GM23338 (cell line): ENCODE data around the gene SLC4A8. TPM values are rescaled to one million over a fixed set of nuclear protein-coding genes. Genes with fewer than 3 reads are reported as not detected.

Experiments
- ATAC-seq: fragments of 200-7000 bp; cut with Tn5 transposase; 3 replicates; pipeline ENCODE4 v1.9.1; 2020
- DNase-seq: peaks from one replicate; pipeline ENCODE4 v3.0.0-alpha.2; 2015; ENCODE audit warnings: low spot score
- H2AFZ ChIP-seq: fragments of 200-600 bp; sonication (generic); 2 replicates; pipeline ENCODE4 v1.8.0; 2016; ENCODE audit warnings: antibody characterized with exemption, mild to moderate bottlenecking, moderate library complexity
- H3F3A ChIP-seq: fragments of 200-600 bp; sonication (generic); replicated peaks from 2 replicates; pipeline ENCODE4 v1.8.0; 2017; ENCODE audit warnings: antibody characterized with exemption, mixed run types, low read depth
- H3K27ac ChIP-seq: fragments of 200-600 bp; sonication (generic); 2 replicates; pipeline ENCODE4 v1.6.1; 2016; ENCODE audit warnings: low read depth
- H3K27me3 ChIP-seq: fragments of 200-600 bp; sonication (generic); 2 replicates; pipeline ENCODE4 v1.8.0; 2016; ENCODE audit warnings: mild to moderate bottlenecking, mixed run types, moderate library complexity; ENCODE audit not compliant: insufficient read depth
- H3K36me3 ChIP-seq: fragments of 200-600 bp; sonication (generic); 2 replicates; pipeline ENCODE4 v1.8.0; 2016; ENCODE audit warnings: mild to moderate bottlenecking; ENCODE audit not compliant: insufficient read depth
- H3K4me1 ChIP-seq: fragments of 200-600 bp; sonication (generic); 2 replicates; pipeline ENCODE4 v1.8.0; 2016; ENCODE audit warnings: mild to moderate bottlenecking, moderate library complexity; ENCODE audit not compliant: insufficient read depth
- H3K4me2 ChIP-seq: fragments of 200-600 bp; sonication (generic); 2 replicates; pipeline ENCODE4 v1.7.1; 2017; ENCODE audit warnings: mixed run types
- H3K4me3 ChIP-seq: fragments of 200-600 bp; sonication (generic); 2 replicates; pipeline ENCODE4 v1.6.1; 2016; ENCODE audit warnings: mixed run types
- H3K79me2 ChIP-seq: fragments of 200-600 bp; sonication (generic); replicated peaks from 2 replicates; pipeline ENCODE4 v1.8.0; 2017; ENCODE audit warnings: mild to moderate bottlenecking; ENCODE audit not compliant: insufficient read depth
- H3K9me2 ChIP-seq: fragments of 200-600 bp; sonication (generic); 2 replicates; pipeline ENCODE4 v1.8.0; 2017; ENCODE audit not compliant: insufficient read depth
- H4K20me1 ChIP-seq: fragments of 200-600 bp; sonication (generic); replicated peaks from 2 replicates; pipeline ENCODE4 v1.8.0; 2017; ENCODE audit warnings: mild to moderate bottlenecking; ENCODE audit not compliant: insufficient read depth
- H3K27ac Mint-ChIP-seq: 2 replicates; pipeline ENCODE4 v1.8.0; 2020; ENCODE audit warnings: inconsistent platforms, mild to moderate bottlenecking, moderate library complexity, mixed read lengths
- H3K27me3 Mint-ChIP-seq: 3 replicates; pipeline ENCODE4 v1.8.0; 2022; ENCODE audit warnings: low read depth, mild to moderate bottlenecking, moderate library complexity, mixed read lengths, inconsistent platforms; ENCODE audit not compliant: insufficient read depth, poor library complexity
- H3K36me3 Mint-ChIP-seq: 3 replicates; pipeline ENCODE4 v1.8.0; 2021; ENCODE audit warnings: low read depth, mild to moderate bottlenecking, inconsistent platforms, moderate library complexity, mixed read lengths
- H3K4me1 Mint-ChIP-seq: 3 replicates; pipeline ENCODE4 v1.8.0; 2020; ENCODE audit warnings: mild to moderate bottlenecking, inconsistent platforms, mixed read lengths
- H3K4me3 Mint-ChIP-seq: 3 replicates; pipeline ENCODE4 v1.8.0; 2021; ENCODE audit warnings: moderate library complexity, mild to moderate bottlenecking, inconsistent platforms, mixed read lengths
- H3K9me3 Mint-ChIP-seq: 3 replicates; pipeline ENCODE4 v1.8.0; 2020; ENCODE audit warnings: moderate library complexity, mild to moderate bottlenecking, inconsistent platforms, mixed read lengths
- JUNB ChIP-seq: IDR thresholded peaks from one replicate; pipeline ENCODE4 v1.6.1; 2016; ENCODE audit warnings: antibody characterized with exemption; ENCODE audit not compliant: unreplicated experiment
- ZNF114 ChIP-seq: fragments of 250-450 bp; sonication (Bioruptor Pico); IDR thresholded peaks from 2 replicates; pipeline ENCODE4 v1.5.0; 2020; ENCODE audit warnings: mild to moderate bottlenecking, moderate library complexity
- polyA plus RNA-seq: library from polyadenylated mRNA; unstranded; fragments of >200 nt; fragmentation: Nextera tagmentation; extraction: Ambion mirVana; gene quantifications from 2 replicates; pipeline ENCODE4 v1.2.1, GENCODE V29; 2016
- total RNA-seq: library from RNA; depleted of rRNA; stranded (reverse); fragments of >200 nt; shearing (Covaris generic); gene quantifications from 2 replicates; pipeline ENCODE4 v1.2.3, GENCODE V29; 2014
- TF ChIP-seq, protein P1 (sequence below): fragments of 250-450 bp; sonication (Bioruptor Pico); IDR thresholded peaks from 2 replicates; pipeline ENCODE4 v1.5.0; 2020; ENCODE audit warnings: mild to moderate bottlenecking, moderate library complexity

Gene SLC4A8
- total and polyA plus RNA-seq, 2 experiments from 2014 or later, result 7.6 to 9.2 TPM

DNA sequence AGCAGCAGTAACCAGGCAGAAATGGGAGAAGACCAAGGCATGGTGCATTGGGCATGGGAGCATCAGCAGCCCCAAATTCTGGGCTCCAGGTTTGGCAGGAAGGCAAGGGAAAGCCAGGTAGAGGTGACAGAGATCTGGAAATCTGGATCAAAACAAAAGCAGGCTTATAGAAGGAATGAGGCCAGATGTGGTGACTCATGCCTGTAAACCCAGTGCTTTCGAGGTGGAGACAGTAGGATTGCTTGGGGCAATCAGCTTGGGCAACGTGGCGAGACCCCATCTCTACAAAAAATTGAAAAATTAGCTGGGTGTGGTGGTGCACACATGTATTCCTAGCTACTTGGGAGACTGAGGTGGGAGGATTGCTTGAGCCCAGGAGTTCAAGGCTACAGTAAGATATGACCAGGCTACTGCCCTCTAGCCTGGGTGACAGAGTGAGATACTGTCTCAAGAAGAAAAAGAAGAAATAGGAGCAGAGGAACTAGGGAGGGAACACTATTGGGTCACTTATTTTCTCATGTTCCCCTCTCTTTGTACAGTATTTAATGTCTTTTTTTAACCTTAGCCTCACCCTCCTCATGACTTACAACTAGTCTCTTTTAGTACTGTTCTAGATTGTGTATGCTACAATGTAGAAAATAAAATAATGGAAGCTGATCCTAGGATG, 25.1 kb downstream of the SLC4A8 start:
- DNase-seq (no peak), ATAC-seq (no peak)
- Histone ChIP-seq H4K20me1 (no peaks in the 10 kb centered on the region), H3K4me2 (no peak overlapping the region), H3K27ac (no peak overlapping the region), H3K4me1 (peaks cover 20% of the 10 kb centered on the region), H3F3A (peaks cover 4% of the 10 kb centered on the region; the same call in 1 of the 2 replicates), H3K27me3 (no peaks in the 10 kb centered on the region), H3K36me3 (no peaks in the 10 kb centered on the region), H2AFZ (no peak overlapping the region), H3K9me2 (peaks cover 8% of the 10 kb centered on the region; the same call in 1 of the 2 replicates), H3K79me2 (no peaks in the 10 kb centered on the region), H3K4me3 (no peak overlapping the region)
- Mint-ChIP-seq H3K4me3 (no peak overlapping the region), H3K9me3 (no peaks in the 10 kb centered on the region), H3K4me1 (peaks cover 28% of the 10 kb centered on the region), H3K36me3 (no peaks in the 10 kb centered on the region; the same call in 2 of the 3 replicates), H3K27ac (no peak overlapping the region), H3K27me3 (no peaks in the 10 kb centered on the region)
- TF ChIP-seq, protein P1, sequence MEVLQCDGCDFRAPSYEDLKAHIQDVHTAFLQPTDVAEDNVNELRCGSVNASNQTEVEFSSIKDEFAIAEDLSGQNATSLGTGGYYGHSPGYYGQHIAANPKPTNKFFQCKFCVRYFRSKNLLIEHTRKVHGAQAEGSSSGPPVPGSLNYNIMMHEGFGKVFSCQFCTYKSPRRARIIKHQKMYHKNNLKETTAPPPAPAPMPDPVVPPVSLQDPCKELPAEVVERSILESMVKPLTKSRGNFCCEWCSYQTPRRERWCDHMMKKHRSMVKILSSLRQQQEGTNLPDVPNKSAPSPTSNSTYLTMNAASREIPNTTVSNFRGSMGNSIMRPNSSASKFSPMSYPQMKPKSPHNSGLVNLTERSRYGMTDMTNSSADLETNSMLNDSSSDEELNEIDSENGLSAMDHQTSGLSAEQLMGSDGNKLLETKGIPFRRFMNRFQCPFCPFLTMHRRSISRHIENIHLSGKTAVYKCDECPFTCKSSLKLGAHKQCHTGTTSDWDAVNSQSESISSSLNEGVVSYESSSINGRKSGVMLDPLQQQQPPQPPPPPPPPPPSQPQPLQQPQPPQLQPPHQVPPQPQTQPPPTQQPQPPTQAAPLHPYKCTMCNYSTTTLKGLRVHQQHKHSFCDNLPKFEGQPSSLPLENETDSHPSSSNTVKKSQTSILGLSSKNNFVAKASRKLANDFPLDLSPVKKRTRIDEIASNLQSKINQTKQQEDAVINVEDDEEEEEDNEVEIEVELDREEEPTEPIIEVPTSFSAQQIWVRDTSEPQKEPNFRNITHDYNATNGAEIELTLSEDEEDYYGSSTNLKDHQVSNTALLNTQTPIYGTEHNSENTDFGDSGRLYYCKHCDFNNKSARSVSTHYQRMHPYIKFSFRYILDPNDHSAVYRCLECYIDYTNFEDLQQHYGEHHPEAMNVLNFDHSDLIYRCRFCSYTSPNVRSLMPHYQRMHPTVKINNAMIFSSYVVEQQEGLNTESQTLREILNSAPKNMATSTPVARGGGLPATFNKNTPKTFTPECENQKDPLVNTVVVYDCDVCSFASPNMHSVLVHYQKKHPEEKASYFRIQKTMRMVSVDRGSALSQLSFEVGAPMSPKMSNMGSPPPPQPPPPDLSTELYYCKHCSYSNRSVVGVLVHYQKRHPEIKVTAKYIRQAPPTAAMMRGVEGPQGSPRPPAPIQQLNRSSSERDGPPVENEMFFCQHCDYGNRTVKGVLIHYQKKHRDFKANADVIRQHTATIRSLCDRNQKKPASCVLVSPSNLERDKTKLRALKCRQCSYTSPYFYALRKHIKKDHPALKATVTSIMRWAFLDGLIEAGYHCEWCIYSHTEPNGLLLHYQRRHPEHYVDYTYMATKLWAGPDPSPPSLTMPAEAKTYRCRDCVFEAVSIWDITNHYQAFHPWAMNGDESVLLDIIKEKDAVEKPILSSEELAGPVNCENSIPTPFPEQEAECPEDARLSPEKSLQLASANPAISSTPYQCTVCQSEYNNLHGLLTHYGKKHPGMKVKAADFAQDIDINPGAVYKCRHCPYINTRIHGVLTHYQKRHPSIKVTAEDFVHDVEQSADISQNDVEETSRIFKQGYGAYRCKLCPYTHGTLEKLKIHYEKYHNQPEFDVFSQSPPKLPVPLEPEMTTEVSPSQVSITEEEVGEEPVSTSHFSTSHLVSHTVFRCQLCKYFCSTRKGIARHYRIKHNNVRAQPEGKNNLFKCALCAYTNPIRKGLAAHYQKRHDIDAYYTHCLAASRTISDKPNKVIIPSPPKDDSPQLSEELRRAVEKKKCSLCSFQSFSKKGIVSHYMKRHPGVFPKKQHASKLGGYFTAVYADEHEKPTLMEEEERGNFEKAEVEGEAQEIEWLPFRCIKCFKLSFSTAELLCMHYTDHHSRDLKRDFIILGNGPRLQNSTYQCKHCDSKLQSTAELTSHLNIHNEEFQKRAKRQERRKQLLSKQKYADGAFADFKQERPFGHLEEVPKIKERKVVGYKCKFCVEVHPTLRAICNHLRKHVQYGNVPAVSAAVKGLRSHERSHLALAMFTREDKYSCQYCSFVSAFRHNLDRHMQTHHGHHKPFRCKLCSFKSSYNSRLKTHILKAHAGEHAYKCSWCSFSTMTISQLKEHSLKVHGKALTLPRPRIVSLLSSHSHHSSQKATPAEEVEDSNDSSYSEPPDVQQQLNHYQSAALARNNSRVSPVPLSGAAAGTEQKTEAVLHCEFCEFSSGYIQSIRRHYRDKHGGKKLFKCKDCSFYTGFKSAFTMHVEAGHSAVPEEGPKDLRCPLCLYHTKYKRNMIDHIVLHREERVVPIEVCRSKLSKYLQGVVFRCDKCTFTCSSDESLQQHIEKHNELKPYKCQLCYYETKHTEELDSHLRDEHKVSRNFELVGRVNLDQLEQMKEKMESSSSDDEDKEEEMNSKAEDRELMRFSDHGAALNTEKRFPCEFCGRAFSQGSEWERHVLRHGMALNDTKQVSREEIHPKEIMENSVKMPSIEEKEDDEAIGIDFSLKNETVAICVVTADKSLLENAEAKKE (CRISPR knock-in tag), result no peak
- TF ChIP-seq JUNB, result no peak

DNA sequence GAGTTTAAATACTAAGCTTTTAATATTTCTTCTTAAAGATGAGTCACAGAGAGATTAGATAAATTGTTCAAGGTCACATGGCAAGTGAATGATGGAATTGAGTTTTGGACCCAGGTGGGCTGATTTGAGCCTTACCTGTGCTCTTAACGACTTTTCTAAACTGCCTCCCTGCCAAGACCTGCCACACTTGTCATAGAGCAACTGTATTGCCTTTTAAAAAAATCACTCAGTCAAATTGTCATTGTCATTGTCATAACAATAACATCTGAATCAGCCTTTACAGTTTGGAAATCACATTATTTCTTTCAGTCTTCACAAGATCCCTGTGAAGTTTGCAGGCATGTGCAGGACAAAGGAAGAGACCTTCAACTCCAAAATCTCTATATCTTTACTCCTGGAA, 25.7 kb downstream of the SLC4A8 start:
- Mint-ChIP-seq H3K4me3 (no peak overlapping the region), H3K9me3 (no peaks in the 10 kb centered on the region), H3K4me1 (peaks cover 31% of the 10 kb centered on the region), H3K36me3 (no peaks in the 10 kb centered on the region; the same call in 2 of the 3 replicates), H3K27ac (no peak overlapping the region), H3K27me3 (no peaks in the 10 kb centered on the region)
- no peak overlapping the region for H3K4me2 ChIP-seq
- H2AFZ ChIP-seq, result no peak overlapping the region
- H4K20me1 ChIP-seq, result no peaks in the 10 kb centered on the region
- H3K79me2 ChIP-seq, result no peaks in the 10 kb centered on the region
- peaks cover 8% of the 10 kb centered on the region; the same call in 1 of the 2 replicates for H3K9me2 ChIP-seq
- H3K36me3 ChIP-seq, result no peaks in the 10 kb centered on the region
- H3F3A ChIP-seq, result peaks cover 4% of the 10 kb centered on the region; the same call in 1 of the 2 replicates
- H3K27me3 ChIP-seq, result no peaks in the 10 kb centered on the region
- no peak overlapping the region for H3K27ac ChIP-seq
- H3K4me3 ChIP-seq, result no peak overlapping the region
- H3K4me1 ChIP-seq, result peaks cover 24% of the 10 kb centered on the region
- ATAC-seq, result no peak
- no peak for DNase-seq
- TF ChIP-seq, protein P1 (CRISPR knock-in tag), result no peak
- no peak for TF ChIP-seq ZNF114 (CRISPR knock-in tag)
- no peak for TF ChIP-seq JUNB
